DND-41 (cell line): Measurements from ENCODE around the gene PTGFR.

ENCODE experiments used
- EZH2 ChIP-seq: IDR thresholded peaks from 3 replicates; pipeline ENCODE4 v1.6.1; 2012; ENCODE audit warnings: borderline replicate concordance, low read depth, mild to moderate bottlenecking, moderate library complexity, low read length, inconsistent platforms; ENCODE audit not compliant: severe bottlenecking
- TF ChIP-seq, protein P1 (sequence below): IDR thresholded peaks from 2 replicates; pipeline ENCODE4 v1.5.1; 2012; ENCODE audit warnings: borderline replicate concordance, low read length, moderate library complexity, mild to moderate bottlenecking; ENCODE audit not compliant: poor library complexity, severe bottlenecking; ENCODE audit errors: extremely low read depth

DNA sequence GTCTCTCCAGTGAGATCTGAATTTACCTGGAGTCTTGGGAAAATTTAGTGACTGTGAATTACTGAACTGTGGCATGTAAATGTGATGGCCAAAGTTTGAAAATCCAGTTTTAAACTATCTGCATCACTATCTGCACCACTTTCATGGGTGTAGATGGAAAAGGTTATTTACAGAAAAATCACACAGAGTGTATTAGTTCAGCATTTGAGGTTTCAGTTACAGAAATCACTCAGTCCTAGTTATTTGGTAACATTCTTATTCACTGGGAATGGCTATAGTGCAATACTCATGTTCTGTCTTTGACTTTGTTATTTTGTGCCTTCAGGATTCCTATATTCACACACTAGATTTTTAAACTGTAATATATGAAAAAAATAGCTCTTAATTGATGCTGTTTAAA lies 68.9 kb downstream of the PTGFR start:
- TF ChIP-seq, protein P1, sequence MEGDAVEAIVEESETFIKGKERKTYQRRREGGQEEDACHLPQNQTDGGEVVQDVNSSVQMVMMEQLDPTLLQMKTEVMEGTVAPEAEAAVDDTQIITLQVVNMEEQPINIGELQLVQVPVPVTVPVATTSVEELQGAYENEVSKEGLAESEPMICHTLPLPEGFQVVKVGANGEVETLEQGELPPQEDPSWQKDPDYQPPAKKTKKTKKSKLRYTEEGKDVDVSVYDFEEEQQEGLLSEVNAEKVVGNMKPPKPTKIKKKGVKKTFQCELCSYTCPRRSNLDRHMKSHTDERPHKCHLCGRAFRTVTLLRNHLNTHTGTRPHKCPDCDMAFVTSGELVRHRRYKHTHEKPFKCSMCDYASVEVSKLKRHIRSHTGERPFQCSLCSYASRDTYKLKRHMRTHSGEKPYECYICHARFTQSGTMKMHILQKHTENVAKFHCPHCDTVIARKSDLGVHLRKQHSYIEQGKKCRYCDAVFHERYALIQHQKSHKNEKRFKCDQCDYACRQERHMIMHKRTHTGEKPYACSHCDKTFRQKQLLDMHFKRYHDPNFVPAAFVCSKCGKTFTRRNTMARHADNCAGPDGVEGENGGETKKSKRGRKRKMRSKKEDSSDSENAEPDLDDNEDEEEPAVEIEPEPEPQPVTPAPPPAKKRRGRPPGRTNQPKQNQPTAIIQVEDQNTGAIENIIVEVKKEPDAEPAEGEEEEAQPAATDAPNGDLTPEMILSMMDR, result no peak
- no peak for TF ChIP-seq EZH2
